HCT116 (cell line): ENCODE data around the gene FUOM.

Experiments
- CEBPB ChIP-seq: IDR thresholded peaks from 2 replicates; pipeline ENCODE4 v1.6.1; 2012; ENCODE audit warnings: low read depth
- ELF1 ChIP-seq: IDR thresholded peaks from 2 replicates; pipeline ENCODE4 v1.6.1; 2012; ENCODE audit warnings: low read depth, borderline replicate concordance
- EZH2 ChIP-seq: fragments of 200-600 bp; sonication (generic); IDR thresholded peaks from 2 replicates; pipeline ENCODE4 v1.6.1; 2017; ENCODE audit warnings: antibody characterized with exemption, mixed run types
- EZH2phosphoT487 ChIP-seq: fragments of 200-600 bp; IDR thresholded peaks from 2 replicates; pipeline ENCODE4 v1.6.1; 2018; ENCODE audit warnings: antibody characterized with exemption, borderline replicate concordance
- POLR2A ChIP-seq: IDR thresholded peaks from 2 replicates; pipeline ENCODE4 v1.7.0; 2011; ENCODE audit warnings: borderline replicate concordance; ENCODE audit not compliant: insufficient read depth, insufficient read length; ENCODE audit errors: extremely low read depth
- POLR2AphosphoS5 ChIP-seq: IDR thresholded peaks from 2 replicates; pipeline ENCODE4 v1.6.1; 2011; ENCODE audit warnings: mild to moderate bottlenecking, low read depth, low read length, moderate library complexity
- RAD21 ChIP-seq: IDR thresholded peaks from 2 replicates; pipeline ENCODE4 v1.6.1; 2012; ENCODE audit warnings: low read depth, mild to moderate bottlenecking
- YY1 ChIP-seq: IDR thresholded peaks from 2 replicates; pipeline ENCODE4 v1.6.1; 2011; ENCODE audit warnings: low read length, low read depth, moderate library complexity, mild to moderate bottlenecking; ENCODE audit not compliant: insufficient replicate concordance; ENCODE audit errors: extremely low read depth
- ZNF274 ChIP-seq: fragments of 200-500 bp; sonication (Bioruptor generic); IDR thresholded peaks from 2 replicates; pipeline ENCODE4 v1.6.1; 2014; ENCODE audit warnings: mild to moderate bottlenecking, low read depth, low read length, inconsistent platforms
- TF ChIP-seq, protein P1 (sequence below), 3 experiments: fragments of 200-600 bp in 1 of 3; sonication (generic) in 1 of 3; IDR thresholded peaks in 2 of 3; conservative IDR thresholded peaks in 1 of 3; 2 replicates each; pipeline ENCODE4 v1.5.1; 2012 to 2017; ENCODE audit warnings: low read depth in 2 of 3, low read length in 2 of 3, antibody characterized with exemption in 1 of 3, borderline replicate concordance in 1 of 3, control low read depth in 1 of 3, mild to moderate bottlenecking in 1 of 3, mixed read lengths in 1 of 3, mixed run types in 1 of 3, moderate library complexity in 1 of 3; ENCODE audit not compliant: insufficient read depth in 1 of 3
- TF ChIP-seq, protein P2 (sequence below): IDR thresholded peaks from 2 replicates; pipeline ENCODE4 v1.6.1; 2012; ENCODE audit warnings: low read depth

DNA sequence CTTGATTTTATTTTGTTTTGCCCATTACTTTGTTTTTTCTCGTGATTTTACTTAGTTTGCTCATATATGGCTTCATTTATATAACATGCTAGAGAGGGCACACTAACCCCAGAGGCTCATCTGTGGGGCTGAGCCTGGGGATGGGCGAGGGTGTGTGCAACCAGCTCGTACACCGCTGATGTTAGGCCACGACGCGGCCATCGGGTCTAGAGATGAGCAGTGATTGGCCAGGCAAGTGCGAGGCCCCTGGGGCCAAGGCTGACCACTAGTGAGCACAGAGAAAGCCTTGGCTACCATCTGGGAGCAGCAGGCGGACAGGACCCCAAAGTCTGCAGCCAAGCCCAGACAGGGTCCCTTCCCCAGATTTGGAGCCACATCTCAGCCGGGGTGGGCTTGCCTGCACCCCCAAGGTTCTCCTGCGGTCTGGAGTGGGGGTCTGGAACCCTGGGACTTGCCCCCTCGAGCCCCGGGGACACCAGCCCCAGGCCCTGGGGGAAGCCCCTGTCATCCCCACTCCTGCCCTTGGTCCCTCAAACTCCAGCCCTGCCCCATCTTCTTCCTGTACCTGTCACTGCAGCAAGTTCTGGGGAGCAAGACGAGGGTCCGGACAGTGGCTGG is 3.7 kb downstream of the FUOM start:
- TF ChIP-seq POLR2A: no peak
- no peak for TF ChIP-seq CEBPB
- TF ChIP-seq, protein P1, sequence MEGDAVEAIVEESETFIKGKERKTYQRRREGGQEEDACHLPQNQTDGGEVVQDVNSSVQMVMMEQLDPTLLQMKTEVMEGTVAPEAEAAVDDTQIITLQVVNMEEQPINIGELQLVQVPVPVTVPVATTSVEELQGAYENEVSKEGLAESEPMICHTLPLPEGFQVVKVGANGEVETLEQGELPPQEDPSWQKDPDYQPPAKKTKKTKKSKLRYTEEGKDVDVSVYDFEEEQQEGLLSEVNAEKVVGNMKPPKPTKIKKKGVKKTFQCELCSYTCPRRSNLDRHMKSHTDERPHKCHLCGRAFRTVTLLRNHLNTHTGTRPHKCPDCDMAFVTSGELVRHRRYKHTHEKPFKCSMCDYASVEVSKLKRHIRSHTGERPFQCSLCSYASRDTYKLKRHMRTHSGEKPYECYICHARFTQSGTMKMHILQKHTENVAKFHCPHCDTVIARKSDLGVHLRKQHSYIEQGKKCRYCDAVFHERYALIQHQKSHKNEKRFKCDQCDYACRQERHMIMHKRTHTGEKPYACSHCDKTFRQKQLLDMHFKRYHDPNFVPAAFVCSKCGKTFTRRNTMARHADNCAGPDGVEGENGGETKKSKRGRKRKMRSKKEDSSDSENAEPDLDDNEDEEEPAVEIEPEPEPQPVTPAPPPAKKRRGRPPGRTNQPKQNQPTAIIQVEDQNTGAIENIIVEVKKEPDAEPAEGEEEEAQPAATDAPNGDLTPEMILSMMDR (IDR thresholded peaks at IDR 0.05 in 2 of 3, conservative IDR thresholded peaks at IDR 0.05 in 1 of 3; ENCODE audit: borderline replicate concordance in 1 of 3, insufficient read depth in 1 of 3, low read depth in 2 of 3, low read length in 2 of 3): no peak
- TF ChIP-seq YY1: no peak
- no peak for TF ChIP-seq RAD21
- no peak for TF ChIP-seq EZH2
- TF ChIP-seq POLR2AphosphoS5: no peak
- no peak for TF ChIP-seq ELF1
- TF ChIP-seq ZNF274: no peak
- TF ChIP-seq EZH2phosphoT487: no peak
- TF ChIP-seq, protein P2, sequence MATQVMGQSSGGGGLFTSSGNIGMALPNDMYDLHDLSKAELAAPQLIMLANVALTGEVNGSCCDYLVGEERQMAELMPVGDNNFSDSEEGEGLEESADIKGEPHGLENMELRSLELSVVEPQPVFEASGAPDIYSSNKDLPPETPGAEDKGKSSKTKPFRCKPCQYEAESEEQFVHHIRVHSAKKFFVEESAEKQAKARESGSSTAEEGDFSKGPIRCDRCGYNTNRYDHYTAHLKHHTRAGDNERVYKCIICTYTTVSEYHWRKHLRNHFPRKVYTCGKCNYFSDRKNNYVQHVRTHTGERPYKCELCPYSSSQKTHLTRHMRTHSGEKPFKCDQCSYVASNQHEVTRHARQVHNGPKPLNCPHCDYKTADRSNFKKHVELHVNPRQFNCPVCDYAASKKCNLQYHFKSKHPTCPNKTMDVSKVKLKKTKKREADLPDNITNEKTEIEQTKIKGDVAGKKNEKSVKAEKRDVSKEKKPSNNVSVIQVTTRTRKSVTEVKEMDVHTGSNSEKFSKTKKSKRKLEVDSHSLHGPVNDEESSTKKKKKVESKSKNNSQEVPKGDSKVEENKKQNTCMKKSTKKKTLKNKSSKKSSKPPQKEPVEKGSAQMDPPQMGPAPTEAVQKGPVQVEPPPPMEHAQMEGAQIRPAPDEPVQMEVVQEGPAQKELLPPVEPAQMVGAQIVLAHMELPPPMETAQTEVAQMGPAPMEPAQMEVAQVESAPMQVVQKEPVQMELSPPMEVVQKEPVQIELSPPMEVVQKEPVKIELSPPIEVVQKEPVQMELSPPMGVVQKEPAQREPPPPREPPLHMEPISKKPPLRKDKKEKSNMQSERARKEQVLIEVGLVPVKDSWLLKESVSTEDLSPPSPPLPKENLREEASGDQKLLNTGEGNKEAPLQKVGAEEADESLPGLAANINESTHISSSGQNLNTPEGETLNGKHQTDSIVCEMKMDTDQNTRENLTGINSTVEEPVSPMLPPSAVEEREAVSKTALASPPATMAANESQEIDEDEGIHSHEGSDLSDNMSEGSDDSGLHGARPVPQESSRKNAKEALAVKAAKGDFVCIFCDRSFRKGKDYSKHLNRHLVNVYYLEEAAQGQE: no peak
